Smooth muscle cell (in vitro differentiated cells): Measurements from ENCODE around the gene ATP5MG. TPM values are rescaled to one million over a fixed set of nuclear protein-coding genes. Genes with fewer than 3 reads are reported as not detected.

Experiments
- DNase-seq: peaks from one replicate; lab custom pipeline; 2025; ENCODE audit not compliant: unreplicated experiment; lab: John Stamatoyannopoulos, UW
- H2AFZ ChIP-seq: fragments of 200-600 bp; sonication (generic); 2 replicates; pipeline ENCODE4 v1.6.0; 2016; ENCODE audit warnings: antibody characterized with exemption, low read depth, mild to moderate bottlenecking
- H3F3A ChIP-seq: fragments of 200-600 bp; sonication (generic); 2 replicates; pipeline ENCODE4 v1.6.0; 2017; ENCODE audit warnings: antibody characterized with exemption, low read depth
- H3K27ac ChIP-seq: fragments of 200-600 bp; sonication (generic); 2 replicates; pipeline ENCODE4 v1.5.1; 2016; ENCODE audit warnings: low read depth, mild to moderate bottlenecking
- H3K27me3 ChIP-seq: fragments of 200-600 bp; sonication (generic); 2 replicates; pipeline ENCODE4 v1.6.1; 2016; ENCODE audit warnings: low read depth, mild to moderate bottlenecking
- H3K36me3 ChIP-seq: fragments of 200-600 bp; sonication (generic); 2 replicates; pipeline ENCODE4 v1.5.1; 2016; ENCODE audit warnings: low read depth
- H3K4me1 ChIP-seq: fragments of 200-600 bp; sonication (generic); 2 replicates; pipeline ENCODE4 v1.5.1; 2016; ENCODE audit warnings: low read depth
- H3K4me2 ChIP-seq: fragments of 200-600 bp; sonication (generic); 2 replicates; pipeline ENCODE4 v1.6.0; 2016; ENCODE audit warnings: mild to moderate bottlenecking
- H3K4me3 ChIP-seq: fragments of 200-600 bp; sonication (generic); 2 replicates; pipeline ENCODE4 v1.5.1; 2016; ENCODE audit warnings: mild to moderate bottlenecking
- H3K79me2 ChIP-seq: fragments of 200-600 bp; sonication (generic); 2 replicates; pipeline ENCODE4 v1.6.0; 2016; ENCODE audit warnings: low read depth, mild to moderate bottlenecking
- H3K9ac ChIP-seq: fragments of 200-600 bp; sonication (generic); 2 replicates; pipeline ENCODE4 v1.6.0; 2016; ENCODE audit warnings: low read depth
- H3K9me3 ChIP-seq: fragments of 200-600 bp; sonication (generic); replicated peaks from 2 replicates; pipeline ENCODE4 v1.5.1; 2016; ENCODE audit warnings: low read depth
- H4K20me1 ChIP-seq: fragments of 200-600 bp; sonication (generic); 2 replicates; pipeline ENCODE4 v1.6.0; 2016; ENCODE audit warnings: low read depth
- WGBS: methylation state at CpG from one replicate; pipeline ENCODE4 v1.1.7; 2016; ENCODE audit warnings: low lambda C conversion rate; 5-methylcytosine and 5-hydroxymethylcytosine counted together
- polyA plus RNA-seq: library from polyadenylated mRNA; unstranded; fragments of >200 nt; fragmentation: Nextera tagmentation; extraction: Ambion mirVana; gene quantifications from 2 replicates; pipeline ENCODE4 v1.2.1, GENCODE V29; 2016
- total RNA-seq: library from RNA; depleted of rRNA; stranded (reverse); fragments of >200 nt; gene quantifications from 2 replicates; pipeline ENCODE4 v1.2.3, GENCODE V29; 2014
- TF ChIP-seq, protein P1 (sequence below): fragments of 200-600 bp; sonication (generic); IDR thresholded peaks from 2 replicates; pipeline ENCODE4 v1.5.1; 2017; ENCODE audit warnings: borderline replicate concordance, mild to moderate bottlenecking, antibody characterized with exemption; ENCODE audit not compliant: insufficient read depth, poor library complexity, severe bottlenecking

Gene ATP5MG
- total and polyA plus RNA-seq, 2 experiments from 2014 or later = 80.5 to 428 TPM

GRCh38 chr11:118434123-118434552 is 32.7 kb downstream of the ATP5MG start:
- Histone ChIP-seq H3K36me3 (no peaks in the 10 kb centered on the region), H3K27me3 (no peaks in the 10 kb centered on the region), H2AFZ (peak overlapping the region; percentile 88), H3K9ac (no peak overlapping the region), H3K9me3 (no peaks in the 10 kb centered on the region), H3F3A (no peaks in the 10 kb centered on the region), H3K27ac (no peak overlapping the region), H4K20me1 (peaks cover 22% of the 10 kb centered on the region), H3K79me2 (peaks cover 24% of the 10 kb centered on the region), H3K4me3 (peak overlapping the region; percentile 93), H3K4me1 (peaks cover 19% of the 10 kb centered on the region), H3K4me2 (peak overlapping the region; percentile 95)
- no peak for DNase-seq
- TF ChIP-seq, protein P1, sequence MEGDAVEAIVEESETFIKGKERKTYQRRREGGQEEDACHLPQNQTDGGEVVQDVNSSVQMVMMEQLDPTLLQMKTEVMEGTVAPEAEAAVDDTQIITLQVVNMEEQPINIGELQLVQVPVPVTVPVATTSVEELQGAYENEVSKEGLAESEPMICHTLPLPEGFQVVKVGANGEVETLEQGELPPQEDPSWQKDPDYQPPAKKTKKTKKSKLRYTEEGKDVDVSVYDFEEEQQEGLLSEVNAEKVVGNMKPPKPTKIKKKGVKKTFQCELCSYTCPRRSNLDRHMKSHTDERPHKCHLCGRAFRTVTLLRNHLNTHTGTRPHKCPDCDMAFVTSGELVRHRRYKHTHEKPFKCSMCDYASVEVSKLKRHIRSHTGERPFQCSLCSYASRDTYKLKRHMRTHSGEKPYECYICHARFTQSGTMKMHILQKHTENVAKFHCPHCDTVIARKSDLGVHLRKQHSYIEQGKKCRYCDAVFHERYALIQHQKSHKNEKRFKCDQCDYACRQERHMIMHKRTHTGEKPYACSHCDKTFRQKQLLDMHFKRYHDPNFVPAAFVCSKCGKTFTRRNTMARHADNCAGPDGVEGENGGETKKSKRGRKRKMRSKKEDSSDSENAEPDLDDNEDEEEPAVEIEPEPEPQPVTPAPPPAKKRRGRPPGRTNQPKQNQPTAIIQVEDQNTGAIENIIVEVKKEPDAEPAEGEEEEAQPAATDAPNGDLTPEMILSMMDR = no peak
- 15% methylated on average over 8 of the region's 9 CpGs for WGBS

GRCh38 chr11:118434553-118435289 is 33.3 kb downstream of the ATP5MG start:
- no peaks in the 10 kb centered on the region for H3F3A ChIP-seq
- no peaks in the 10 kb centered on the region for H3K36me3 ChIP-seq
- no peak overlapping the region for H3K9ac ChIP-seq
- H2AFZ ChIP-seq = peak overlapping the region; percentile 88
- TF ChIP-seq, protein P1 = no peak
- H3K27ac ChIP-seq = no peak overlapping the region
- peaks cover 30% of the 10 kb centered on the region for H3K79me2 ChIP-seq
- no peaks in the 10 kb centered on the region for H3K27me3 ChIP-seq
- WGBS = 2% methylated on average over 38 of the region's 39 CpGs
- H3K4me1 ChIP-seq = peaks cover 25% of the 10 kb centered on the region
- H4K20me1 ChIP-seq = peaks cover 28% of the 10 kb centered on the region
- peak overlapping the region; percentile 95 for H3K4me2 ChIP-seq
- H3K9me3 ChIP-seq = no peaks in the 10 kb centered on the region
- peak overlapping the region; percentile 93 for H3K4me3 ChIP-seq
- DNase-seq = peak; percentile 22

DNA sequence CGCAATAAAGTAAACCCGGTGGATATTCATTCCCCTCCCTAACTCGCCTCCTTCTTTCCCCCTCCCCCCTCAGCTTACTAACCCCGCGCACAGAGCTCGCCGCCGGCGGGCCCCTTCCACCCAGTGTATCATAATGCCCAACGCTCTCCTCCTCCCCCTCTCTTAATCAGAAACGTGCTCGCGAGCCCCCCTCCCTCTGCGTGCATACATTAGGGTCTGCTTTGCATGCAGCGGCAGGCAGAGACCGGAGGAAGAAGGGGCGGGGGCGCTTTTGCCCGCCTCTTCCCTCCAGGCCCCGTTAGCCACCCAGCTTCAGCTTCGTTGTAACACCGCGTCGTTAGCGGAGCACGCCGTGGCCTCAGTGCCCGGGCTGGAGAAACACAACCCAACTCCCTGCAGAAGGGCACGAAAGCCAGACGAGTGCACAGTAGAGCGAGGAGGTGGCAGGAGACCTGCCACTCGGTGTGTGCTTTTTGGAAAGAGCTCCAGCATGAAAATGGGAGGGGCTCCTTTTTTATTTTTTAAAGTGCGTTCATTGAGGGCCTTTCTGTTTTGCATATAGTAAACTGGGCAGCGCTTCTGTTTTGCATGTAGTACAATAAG is 34.0 kb downstream of the ATP5MG start:
- WGBS = 1% methylated on average over 27 of the region's 34 CpGs

More for the DNA sequence above, 34.0 kb downstream of the ATP5MG start:
- H3K4me2 ChIP-seq = peak overlapping the region; percentile 95
- TF ChIP-seq, protein P1 = no peak
- no peaks in the 10 kb centered on the region for H3F3A ChIP-seq
- H3K79me2 ChIP-seq = peaks cover 37% of the 10 kb centered on the region
- H4K20me1 ChIP-seq = peaks cover 35% of the 10 kb centered on the region
- H3K4me1 ChIP-seq = peaks cover 29% of the 10 kb centered on the region
- H2AFZ ChIP-seq = peak overlapping the region; percentile 88
- peak; percentile 42 for DNase-seq
- no peaks in the 10 kb centered on the region for H3K27me3 ChIP-seq
- no peak overlapping the region for H3K27ac ChIP-seq
- no peak overlapping the region for H3K9ac ChIP-seq
- no peaks in the 10 kb centered on the region for H3K36me3 ChIP-seq
- peak overlapping the region; percentile 93 for H3K4me3 ChIP-seq
- H3K9me3 ChIP-seq = no peaks in the 10 kb centered on the region
